Measurements from ENCODE around the gene SAMSN1. TPM values are rescaled to one million over a fixed set of nuclear protein-coding genes. Genes with fewer than 3 reads are reported as not detected.
A peak's percentile ranks its signal among the peaks of the same experiment; 100 is the strongest.

Gene SAMSN1
- 100 to 1,000 TPM in 1 of 3 donors, 10 to 100 TPM in 2; 17.7 to 101 (median 18.2) TPM for total RNA-seq
- total RNA-seq (2013) = 37.0 TPM

GRCh38 chr21:14545906-14546480 lies at the start of gene SAMSN1:
Gene SAMSN1 (minus strand): TSS chr21:14546315. CDS start chr21:14546261, 54 bp downstream.
- Mint-ChIP-seq H3K4me3 (peak within 1 kb of the TSS; percentile 87), H3K9me3 (no peaks in the 10 kb centered on the region), H3K36me3 (no peaks in the 10 kb centered on the region), H3K27ac (peak within 1 kb of the TSS; percentile 85 to 96), H3K4me1 (peaks cover 43 to 50% of the 10 kb centered on the region in 2 donors), H3K27me3 (ENCODE audit: low read depth in 2 of 2) (no peaks in the 10 kb centered on the region)
- no peak for TF ChIP-seq CTCF (IDR thresholded peaks at IDR 0.05)
- no peaks in the 10 kb centered on the region for H3K9me3 ChIP-seq (ENCODE audit: control insufficient read depth, insufficient read depth, low read length)
- intact Hi-C loops (cut with micrococcal nuclease) = loop anchor here (1.0 to 5.0 kb wide), 4 partner anchors 12 to 164 kb away; partner anchors contain the start of gene HSPA13
- H3K36me3 ChIP-seq (ENCODE audit: control insufficient read depth, insufficient read depth, low read length) = no peaks in the 10 kb centered on the region
- H3K4me1 ChIP-seq (ENCODE audit: control insufficient read depth, insufficient read depth, low read length) = peaks cover 15% of the 10 kb centered on the region
- peak; percentile 88 to 94 (median 92) for ATAC-seq
- H3K27me3 ChIP-seq (ENCODE audit: control insufficient read depth, insufficient read depth, low read length) = no peaks in the 10 kb centered on the region
- peak within 1 kb of the TSS; percentile 78 for H3K27ac ChIP-seq (ENCODE audit: low read length)
- no CpG with 5 or more reads among the region's 1 CpG for WGBS (ENCODE audit: insufficient coverage)
- peak; percentile 41 to 87 for DNase-seq
- H3K4me3 ChIP-seq (ENCODE audit: low read length) = peak within 1 kb of the TSS; percentile 63

GRCh38 chr21:14595449-14595848 lies 49.3 kb upstream of the SAMSN1 start:
- peaks cover 15 to 16% of the 10 kb centered on the region in 2 donors for H3K4me1 Mint-ChIP-seq
- no peak overlapping the region for H3K4me3 ChIP-seq (ENCODE audit: low read length)
- H3K4me1 ChIP-seq (ENCODE audit: control insufficient read depth, insufficient read depth, low read length) = peaks cover 3% of the 10 kb centered on the region
- H3K27ac ChIP-seq (ENCODE audit: low read length) = no peak overlapping the region
- intact Hi-C loops (cut with micrococcal nuclease) = no loop called here
- no peaks in the 10 kb centered on the region for H3K27me3 Mint-ChIP-seq (ENCODE audit: low read depth in 2 of 2)
- peaks cover 2% of the 10 kb centered on the region in 2 donors for H3K9me3 Mint-ChIP-seq
- H3K27ac Mint-ChIP-seq = no peak overlapping the region
- DNase-seq (no peak), ATAC-seq (no peak)
- H3K9me3 ChIP-seq (ENCODE audit: control insufficient read depth, insufficient read depth, low read length) = no peaks in the 10 kb centered on the region
- no peak overlapping the region for H3K4me3 Mint-ChIP-seq
- no CpG with 5 or more reads among the region's 1 CpG for WGBS (ENCODE audit: insufficient coverage)
- H3K27me3 ChIP-seq (ENCODE audit: control insufficient read depth, insufficient read depth, low read length) = no peaks in the 10 kb centered on the region
- no peak for TF ChIP-seq CTCF (IDR thresholded peaks at IDR 0.05)
- H3K36me3 ChIP-seq (ENCODE audit: control insufficient read depth, insufficient read depth, low read length) = no peaks in the 10 kb centered on the region
- H3K36me3 Mint-ChIP-seq = no peaks in the 10 kb centered on the region

GRCh38 chr21:14594967-14595366 lies 48.9 kb upstream of the SAMSN1 start:
- no peaks in the 10 kb centered on the region for H3K9me3 ChIP-seq (ENCODE audit: control insufficient read depth, insufficient read depth, low read length)
- no peak overlapping the region for H3K4me3 Mint-ChIP-seq
- ATAC-seq (no peak), DNase-seq (no peak)
- no peak overlapping the region for H3K27ac ChIP-seq (ENCODE audit: low read length)
- H3K4me3 ChIP-seq (ENCODE audit: low read length) = no peak overlapping the region
- no peak overlapping the region for H3K27ac Mint-ChIP-seq
- no peaks in the 10 kb centered on the region for H3K36me3 ChIP-seq (ENCODE audit: control insufficient read depth, insufficient read depth, low read length)
- no peak for TF ChIP-seq CTCF (IDR thresholded peaks at IDR 0.05)
- H3K27me3 ChIP-seq (ENCODE audit: control insufficient read depth, insufficient read depth, low read length) = no peaks in the 10 kb centered on the region
- intact Hi-C loops (cut with micrococcal nuclease) = loop anchor here (5.0 kb wide), 1 partner anchor 48 kb away; the partner anchor contains the start of gene SAMSN1
- peaks cover 2% of the 10 kb centered on the region in 2 donors for H3K9me3 Mint-ChIP-seq
- H3K27me3 Mint-ChIP-seq (ENCODE audit: low read depth in 2 of 2) = no peaks in the 10 kb centered on the region
- H3K36me3 Mint-ChIP-seq = no peaks in the 10 kb centered on the region
- whole genome bisulfite sequencing (ENCODE audit: insufficient coverage) = 96% methylated on average over 2 of the region's 2 CpGs
- H3K4me1 ChIP-seq (ENCODE audit: control insufficient read depth, insufficient read depth, low read length) = peaks cover 7% of the 10 kb centered on the region
- peaks cover 15 to 16% of the 10 kb centered on the region in 2 donors for H3K4me1 Mint-ChIP-seq

GRCh38 chr21:14593230-14593629 lies 47.1 kb upstream of the SAMSN1 start:
- Mint-ChIP-seq H3K4me1 (peaks cover 15 to 16% of the 10 kb centered on the region in 2 donors), H3K9me3 (peaks cover 2% of the 10 kb centered on the region in 2 donors)

More at GRCh38 chr21:14593230-14593629, 47.1 kb upstream of the SAMSN1 start:
- H3K27ac Mint-ChIP-seq = no peak overlapping the region
- H3K27me3 ChIP-seq (ENCODE audit: control insufficient read depth, insufficient read depth, low read length) = no peaks in the 10 kb centered on the region
- intact Hi-C loops (cut with micrococcal nuclease) = loop anchor here (5.0 kb wide), 1 partner anchor 46 kb away; the partner anchor contains the start of gene SAMSN1
- ATAC-seq (no peak), DNase-seq (no peak)
- peaks cover 7% of the 10 kb centered on the region for H3K4me1 ChIP-seq (ENCODE audit: control insufficient read depth, insufficient read depth, low read length)
- no peak for TF ChIP-seq CTCF (IDR thresholded peaks at IDR 0.05)
- H3K36me3 ChIP-seq (ENCODE audit: control insufficient read depth, insufficient read depth, low read length) = no peaks in the 10 kb centered on the region
- H3K27ac ChIP-seq (ENCODE audit: low read length) = no peak overlapping the region
- H3K4me3 ChIP-seq (ENCODE audit: low read length) = no peak overlapping the region
- H3K36me3 Mint-ChIP-seq = no peaks in the 10 kb centered on the region
- no peak overlapping the region for H3K4me3 Mint-ChIP-seq
- H3K27me3 Mint-ChIP-seq (ENCODE audit: low read depth in 2 of 2) = no peaks in the 10 kb centered on the region
- H3K9me3 ChIP-seq (ENCODE audit: control insufficient read depth, insufficient read depth, low read length) = no peaks in the 10 kb centered on the region
